ENCODE data around the gene DEPP1. TPM values are rescaled to one million over a fixed set of nuclear protein-coding genes. Genes with fewer than 3 reads are reported as not detected.
A peak's percentile ranks its signal among the peaks of the same experiment; 100 is the strongest.

Gene DEPP1
- total and polyA plus RNA-seq, 2 of the 13 experiments (the other 11 are each of a cell fraction or from before 2014, with no cell fraction given), result 14.8 to 270 TPM

DNA sequence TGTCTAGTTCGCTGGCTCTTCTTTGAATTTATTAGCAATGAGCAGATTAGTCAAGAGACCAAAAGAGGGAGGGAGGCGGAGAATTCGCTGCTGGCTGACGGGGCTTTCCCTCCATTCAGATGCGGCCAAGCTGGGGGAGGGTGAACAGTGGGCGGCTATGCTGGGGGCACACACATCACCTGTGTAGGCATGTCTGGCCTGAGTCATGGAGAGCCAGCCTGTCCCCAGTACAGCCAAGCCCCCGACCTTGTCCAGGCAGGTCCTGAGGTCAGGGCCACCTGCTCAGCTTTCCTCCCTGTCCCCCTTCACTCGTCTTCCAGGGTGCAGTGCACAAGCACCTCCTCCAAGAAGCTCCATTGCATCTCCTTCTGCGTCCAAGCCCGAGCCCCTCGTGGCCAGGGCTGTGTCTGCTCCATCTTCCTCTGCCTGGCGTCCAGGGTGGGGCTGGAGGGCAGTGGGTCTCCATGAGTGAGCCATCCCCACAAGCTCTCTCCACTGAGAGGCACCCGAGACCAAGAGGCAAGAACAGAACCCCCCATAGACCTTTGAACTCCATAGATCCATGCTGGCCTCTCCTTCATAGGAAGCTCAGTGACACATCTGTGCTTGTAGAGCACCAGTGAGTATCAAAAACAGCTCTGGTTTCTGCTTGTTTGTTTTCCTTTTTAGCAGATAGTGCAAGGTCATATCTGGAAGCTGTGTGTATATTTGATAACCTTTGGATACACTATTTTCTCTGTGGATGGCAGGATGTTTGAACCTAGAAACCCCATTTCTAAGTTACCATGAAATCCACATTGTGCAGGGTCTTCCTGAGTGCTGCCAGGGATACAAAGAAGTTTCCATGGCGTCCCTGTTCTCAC lies 1.9 kb upstream of the DEPP1 start (continued):
- no peak for TF ChIP-seq ZNF234 (CRISPR knock-in tag; conservative IDR thresholded peaks at IDR 0.05)
- no peak for TF ChIP-seq SMAD1 (CRISPR knock-in tag; IDR thresholded peaks at IDR 0.05; ENCODE audit: borderline replicate concordance, low read depth)
- TF ChIP-seq ZNF746 (CRISPR knock-in tag; IDR thresholded peaks at IDR 0.05), result no peak
- no peak for TF ChIP-seq ZNF326 (CRISPR knock-in tag; IDR thresholded peaks at IDR 0.05; ENCODE audit: borderline replicate concordance)
- TF ChIP-seq, protein P1, sequence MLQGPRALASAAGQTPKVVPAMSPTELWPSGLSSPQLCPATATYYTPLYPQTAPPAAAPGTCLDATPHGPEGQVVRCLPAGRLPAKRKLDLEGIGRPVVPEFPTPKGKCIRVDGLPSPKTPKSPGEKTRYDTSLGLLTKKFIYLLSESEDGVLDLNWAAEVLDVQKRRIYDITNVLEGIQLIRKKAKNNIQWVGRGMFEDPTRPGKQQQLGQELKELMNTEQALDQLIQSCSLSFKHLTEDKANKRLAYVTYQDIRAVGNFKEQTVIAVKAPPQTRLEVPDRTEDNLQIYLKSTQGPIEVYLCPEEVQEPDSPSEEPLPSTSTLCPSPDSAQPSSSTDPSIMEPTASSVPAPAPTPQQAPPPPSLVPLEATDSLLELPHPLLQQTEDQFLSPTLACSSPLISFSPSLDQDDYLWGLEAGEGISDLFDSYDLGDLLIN (CRISPR knock-in tag; IDR thresholded peaks at IDR 0.05; ENCODE audit: borderline replicate concordance), result no peak
- no peak for TF ChIP-seq SOX6 (IDR thresholded peaks at IDR 0.05)
- peak; percentile 91 for TF ChIP-seq SOX6 (CRISPR knock-in tag; IDR thresholded peaks at IDR 0.05)
- TF ChIP-seq SALL2 (CRISPR knock-in tag; IDR thresholded peaks at IDR 0.05), result no peak
- peak; percentile 94 for TF ChIP-seq TARDBP (CRISPR knock-in tag; IDR thresholded peaks at IDR 0.05)
- TF ChIP-seq CHD2 (IDR thresholded peaks at IDR 0.05; ENCODE audit: low read depth, low read length), result no peak; the same call in 1 of the 2 replicates
- no peak for TF ChIP-seq HDAC6 (IDR thresholded peaks at IDR 0.05; ENCODE audit: low read depth, low read length)
- TF ChIP-seq, protein P2, sequence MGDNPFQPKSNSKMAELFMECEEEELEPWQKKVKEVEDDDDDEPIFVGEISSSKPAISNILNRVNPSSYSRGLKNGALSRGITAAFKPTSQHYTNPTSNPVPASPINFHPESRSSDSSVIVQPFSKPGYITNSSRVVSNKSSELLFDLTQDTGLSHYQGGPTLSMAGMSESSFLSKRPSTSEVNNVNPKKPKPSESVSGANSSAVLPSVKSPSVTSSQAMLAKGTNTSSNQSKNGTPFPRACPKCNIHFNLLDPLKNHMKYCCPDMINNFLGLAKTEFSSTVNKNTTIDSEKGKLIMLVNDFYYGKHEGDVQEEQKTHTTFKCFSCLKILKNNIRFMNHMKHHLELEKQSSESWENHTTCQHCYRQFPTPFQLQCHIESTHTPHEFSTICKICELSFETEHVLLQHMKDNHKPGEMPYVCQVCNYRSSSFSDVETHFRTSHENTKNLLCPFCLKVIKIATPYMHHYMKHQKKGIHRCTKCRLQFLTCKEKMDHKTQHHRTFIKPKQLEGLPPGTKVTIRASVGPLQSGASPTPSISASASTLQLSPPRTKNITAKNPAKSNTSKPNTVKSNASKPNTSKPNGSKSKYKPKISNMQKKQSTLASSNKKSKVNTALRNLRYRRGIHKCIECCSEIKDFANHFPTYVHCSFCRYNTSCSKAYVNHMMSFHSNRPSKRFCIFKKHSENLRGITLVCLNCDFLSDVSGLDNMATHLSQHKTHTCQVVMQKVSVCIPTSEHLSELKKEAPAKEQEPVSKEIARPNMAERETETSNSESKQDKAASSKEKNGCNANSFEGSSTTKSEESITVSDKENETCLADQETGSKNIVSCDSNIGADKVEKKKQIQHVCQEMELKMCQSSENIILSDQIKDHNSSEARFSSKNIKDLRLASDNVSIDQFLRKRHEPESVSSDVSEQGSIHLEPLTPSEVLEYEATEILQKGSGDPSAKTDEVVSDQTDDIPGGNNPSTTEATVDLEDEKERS (CRISPR knock-in tag; IDR thresholded peaks at IDR 0.05), result 0 out of 2 replicates have a peak, but pooled peaks have one; percentile 21
- TF ChIP-seq ZNF143 (CRISPR knock-in tag; IDR thresholded peaks at IDR 0.05), result no peak
- TF ChIP-seq ZNF891 (CRISPR knock-in tag; IDR thresholded peaks at IDR 0.05), result 0 out of 2 replicates have a peak, but pooled peaks have one; percentile 44
- TF ChIP-seq, protein P3, sequence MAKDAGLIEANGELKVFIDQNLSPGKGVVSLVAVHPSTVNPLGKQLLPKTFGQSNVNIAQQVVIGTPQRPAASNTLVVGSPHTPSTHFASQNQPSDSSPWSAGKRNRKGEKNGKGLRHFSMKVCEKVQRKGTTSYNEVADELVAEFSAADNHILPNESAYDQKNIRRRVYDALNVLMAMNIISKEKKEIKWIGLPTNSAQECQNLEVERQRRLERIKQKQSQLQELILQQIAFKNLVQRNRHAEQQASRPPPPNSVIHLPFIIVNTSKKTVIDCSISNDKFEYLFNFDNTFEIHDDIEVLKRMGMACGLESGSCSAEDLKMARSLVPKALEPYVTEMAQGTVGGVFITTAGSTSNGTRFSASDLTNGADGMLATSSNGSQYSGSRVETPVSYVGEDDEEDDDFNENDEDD (CRISPR knock-in tag; IDR thresholded peaks at IDR 0.05; ENCODE audit: borderline replicate concordance), result no peak
- TF ChIP-seq, protein P4, sequence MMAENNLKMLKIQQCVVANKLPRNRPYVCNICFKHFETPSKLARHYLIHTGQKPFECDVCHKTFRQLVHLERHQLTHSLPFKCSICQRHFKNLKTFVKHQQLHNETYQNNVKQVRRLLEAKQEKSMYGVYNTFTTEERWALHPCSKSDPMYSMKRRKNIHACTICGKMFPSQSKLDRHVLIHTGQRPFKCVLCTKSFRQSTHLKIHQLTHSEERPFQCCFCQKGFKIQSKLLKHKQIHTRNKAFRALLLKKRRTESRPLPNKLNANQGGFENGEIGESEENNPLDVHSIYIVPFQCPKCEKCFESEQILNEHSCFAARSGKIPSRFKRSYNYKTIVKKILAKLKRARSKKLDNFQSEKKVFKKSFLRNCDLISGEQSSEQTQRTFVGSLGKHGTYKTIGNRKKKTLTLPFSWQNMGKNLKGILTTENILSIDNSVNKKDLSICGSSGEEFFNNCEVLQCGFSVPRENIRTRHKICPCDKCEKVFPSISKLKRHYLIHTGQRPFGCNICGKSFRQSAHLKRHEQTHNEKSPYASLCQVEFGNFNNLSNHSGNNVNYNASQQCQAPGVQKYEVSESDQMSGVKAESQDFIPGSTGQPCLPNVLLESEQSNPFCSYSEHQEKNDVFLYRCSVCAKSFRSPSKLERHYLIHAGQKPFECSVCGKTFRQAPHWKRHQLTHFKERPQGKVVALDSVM (CRISPR knock-in tag; IDR thresholded peaks at IDR 0.05), result peak; percentile 27; the same call in 1 of the 2 replicates
- no peak; the same call in 1 of the 2 replicates for TF ChIP-seq KLF12 (CRISPR knock-in tag; IDR thresholded peaks at IDR 0.05; ENCODE audit: borderline replicate concordance)
- TF ChIP-seq MTF2 (CRISPR knock-in tag; IDR thresholded peaks at IDR 0.05; ENCODE audit: borderline replicate concordance), result no peak
- TF ChIP-seq ZFYVE20 (CRISPR knock-in tag; IDR thresholded peaks at IDR 0.05; ENCODE audit: borderline replicate concordance, low read depth), result no peak
- no peak; the same call in none of the 2 replicates for TF ChIP-seq ZNF232 (CRISPR knock-in tag; IDR thresholded peaks at IDR 0.05; ENCODE audit: borderline replicate concordance)
- TF ChIP-seq ZNF674 (CRISPR knock-in tag; IDR thresholded peaks at IDR 0.05; ENCODE audit: low read depth), result no peak
- 0 out of 2 replicates have a peak, but pooled peaks have one; percentile 21 for TF ChIP-seq ZNF101 (CRISPR knock-in tag; IDR thresholded peaks at IDR 0.05; ENCODE audit: borderline replicate concordance, low read depth)
